ENCODE measurements around the gene RFTN1. TPM values are rescaled to one million over a fixed set of nuclear protein-coding genes. Genes with fewer than 3 reads are reported as not detected.

Gene RFTN1
- total and polyA plus RNA-seq, 7 experiments from 2014 or later: 44.8 to 68.8 (median 53.2) TPM

DNA sequence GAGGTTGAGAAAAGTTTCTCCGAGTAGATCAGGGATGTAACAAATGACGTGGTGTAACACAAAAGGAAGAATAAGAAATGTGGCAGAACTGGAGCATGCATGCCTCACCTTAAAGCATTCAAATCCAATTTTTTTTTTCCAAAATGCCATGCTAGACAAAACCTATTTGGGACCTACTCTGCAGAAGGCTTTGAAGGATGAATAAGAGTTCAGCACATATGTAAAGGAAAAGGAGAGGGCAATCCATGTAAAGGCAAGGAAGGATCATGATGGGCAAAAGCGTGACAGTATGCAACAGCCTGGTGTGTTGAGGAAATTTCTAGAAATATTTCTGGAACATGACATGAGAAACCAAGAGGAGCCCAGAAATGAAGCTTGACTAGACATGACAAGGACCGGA, 132.1 kb downstream of the RFTN1 start:
- peaks cover 26 to 35% of the 10 kb centered on the region in 2 donors for H3K4me1 ChIP-seq (ENCODE audit: control insufficient read depth in 2 of 2, insufficient read depth in 2 of 2, low read length in 2 of 2)
- ChIA-PET POLR2A (interaction anchor here (1.8 kb wide), 1 partner anchor 18 kb away, joined by 4 read pairs; no protein-coding TSS in a partner anchor), CTCF (no interaction called here)
- DNase-seq (no peak), ATAC-seq (no peak)
- H3K9me3 ChIP-seq (ENCODE audit: control insufficient read depth in 2 of 3, low read length in 3 of 3): no peaks in the 10 kb centered on the region
- intact Hi-C loops (cut with micrococcal nuclease): no loop called here
- H3K36me3 ChIP-seq (ENCODE audit: control insufficient read depth in 2 of 3, insufficient read depth in 3 of 3, low read length in 3 of 3): peaks cover 0 to 3% (median 0%) of the 10 kb centered on the region in 3 experiments
- H3K36me3 Mint-ChIP-seq: peaks cover 0 to 72% (median 31%) of the 10 kb centered on the region in 5 donors
- H3K27ac Mint-ChIP-seq: peak overlapping the region in 3 of 9 donors; percentile 2 to 45 (median 7)
- no peaks in the 10 kb centered on the region for H3K27me3 ChIP-seq (ENCODE audit: control insufficient read depth in 2 of 2, insufficient read depth in 2 of 2, low read length in 2 of 2)
- H3K9me3 Mint-ChIP-seq: peaks cover 0 to 20% (median 4%) of the 10 kb centered on the region in 11 donors
- H3K4me1 Mint-ChIP-seq: peaks cover 38 to 93% (median 64%) of the 10 kb centered on the region in 7 donors
- H3K4me3 Mint-ChIP-seq: no peak overlapping the region
- no peaks in the 10 kb centered on the region for H3K27me3 Mint-ChIP-seq
- no peak overlapping the region for H3K27ac ChIP-seq (ENCODE audit: low read depth, low read length)
- no peak overlapping the region for H3K4me3 ChIP-seq (ENCODE audit: low read length)

GRCh38 chr3:16380421-16380820, 133.1 kb downstream of the RFTN1 start:
- H3K4me3 ChIP-seq (ENCODE audit: low read length): no peak overlapping the region
- DNase-seq: no peak
- H3K4me1 ChIP-seq (ENCODE audit: control insufficient read depth in 2 of 2, insufficient read depth in 2 of 2, low read length in 2 of 2): peaks cover 28 to 45% of the 10 kb centered on the region in 2 donors
- ChIA-PET CTCF (interaction anchor here (1.7 kb wide), 1 partner anchor 10 kb away, joined by 5 read pairs; no protein-coding TSS in a partner anchor), POLR2A (no interaction called here)
- ATAC-seq: no peak
- no peaks in the 10 kb centered on the region for H3K9me3 ChIP-seq (ENCODE audit: control insufficient read depth in 2 of 3, low read length in 3 of 3)
- Mint-ChIP-seq H3K4me3 (peak overlapping the region in 2 of 10 donors; percentile 56 to 84), H3K36me3 (peaks cover 0 to 76% (median 31%) of the 10 kb centered on the region in 5 donors), H3K4me1 (peaks cover 46 to 95% (median 74%) of the 10 kb centered on the region in 7 donors), H3K9me3 (peaks cover 0 to 20% (median 4%) of the 10 kb centered on the region in 11 donors), H3K27ac (peak overlapping the region in 7 of 9 donors; percentile 54 to 94 (median 67)), H3K27me3 (no peaks in the 10 kb centered on the region)
- no peak overlapping the region for H3K27ac ChIP-seq (ENCODE audit: low read depth, low read length)
- intact Hi-C loops (cut with micrococcal nuclease): no loop called here
- peaks cover 0 to under 1% (median 0%) of the 10 kb centered on the region in 3 experiments for H3K36me3 ChIP-seq (ENCODE audit: control insufficient read depth in 2 of 3, insufficient read depth in 3 of 3, low read length in 3 of 3)
- no peaks in the 10 kb centered on the region for H3K27me3 ChIP-seq (ENCODE audit: control insufficient read depth in 2 of 2, insufficient read depth in 2 of 2, low read length in 2 of 2)

DNA sequence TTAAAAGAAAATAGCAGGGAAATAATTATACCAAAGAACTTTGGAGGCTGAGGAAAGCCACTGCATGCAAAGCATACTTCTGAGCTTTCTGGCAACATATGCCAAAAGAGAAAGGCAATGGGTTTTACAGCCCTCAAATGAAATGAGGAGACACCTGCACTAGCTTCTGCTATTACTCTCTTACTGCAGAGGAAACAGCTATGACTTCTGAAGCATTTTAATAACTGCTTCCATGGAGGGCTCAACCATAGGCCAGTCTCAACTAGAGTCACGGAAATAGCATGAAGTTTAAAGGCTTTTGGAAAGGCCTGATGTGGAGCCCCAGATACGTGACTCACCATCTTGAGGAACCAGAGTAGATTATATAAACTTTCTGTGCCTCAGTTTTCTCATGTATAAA, 133.7 kb downstream of the RFTN1 start:
- Histone ChIP-seq H3K27ac (ENCODE audit: low read depth, low read length) (no peak overlapping the region), H3K4me3 (ENCODE audit: low read length) (no peak overlapping the region), H3K36me3 (ENCODE audit: control insufficient read depth in 2 of 3, insufficient read depth in 3 of 3, low read length in 3 of 3) (no peaks in the 10 kb centered on the region), H3K27me3 (ENCODE audit: control insufficient read depth in 2 of 2, insufficient read depth in 2 of 2, low read length in 2 of 2) (no peaks in the 10 kb centered on the region), H3K9me3 (ENCODE audit: control insufficient read depth in 2 of 3, low read length in 3 of 3) (no peaks in the 10 kb centered on the region), H3K4me1 (ENCODE audit: control insufficient read depth in 2 of 2, insufficient read depth in 2 of 2, low read length in 2 of 2) (peaks cover 28 to 51% of the 10 kb centered on the region in 2 donors)
- ChIA-PET CTCF (interaction anchor here (1.0 to 1.7 kb wide), 2 partner anchors 11 to 59 kb away, joined by 3 to 5 read pairs; no protein-coding TSS in a partner anchor), POLR2A (interaction anchor here (1.2 kb wide), 1 partner anchor 60 kb away, joined by 3 read pairs; no protein-coding TSS in a partner anchor)
- intact Hi-C loops (cut with micrococcal nuclease): loop anchor here (5.0 to 10.0 kb wide), 3 partner anchors 87 to 775 kb away; partner anchors contain the start of genes BTD (in 1 of the 2) and HACL1 (in 1 of the 2)
- DNase-seq: no peak
- Mint-ChIP-seq H3K36me3 (peaks cover 0 to 75% (median 31%) of the 10 kb centered on the region in 5 donors), H3K4me1 (peaks cover 49 to 95% (median 78%) of the 10 kb centered on the region in 7 donors), H3K27ac (peak overlapping the region in 8 of 9 donors; percentile 54 to 94 (median 66)), H3K27me3 (no peaks in the 10 kb centered on the region), H3K4me3 (peak overlapping the region in 3 of 10 donors; percentile 16 to 84 (median 38)), H3K9me3 (peaks cover 0 to 20% (median 4%) of the 10 kb centered on the region in 11 donors)
- no peak for ATAC-seq

DNA sequence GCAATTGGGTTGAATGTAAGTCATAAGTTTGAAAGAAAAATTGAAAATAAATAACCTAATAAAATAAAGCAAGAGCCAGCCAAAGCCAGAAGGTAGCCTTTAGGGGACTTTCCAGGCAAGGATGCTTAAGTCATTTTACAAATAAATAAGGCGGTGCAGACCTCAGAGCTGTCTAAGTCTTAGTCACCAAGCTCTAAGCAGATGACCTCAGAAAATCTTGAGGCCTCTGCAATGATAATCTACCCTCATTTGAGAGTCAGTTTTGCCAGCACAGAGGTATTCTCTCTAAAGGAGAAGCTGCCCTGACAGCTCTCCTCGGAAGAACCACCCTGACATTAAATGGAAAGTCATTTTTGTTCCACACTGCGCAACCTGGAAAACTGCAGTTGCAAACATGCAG, 134.6 kb downstream of the RFTN1 start:
- ATAC-seq: peak; percentile 19
- DNase-seq: no peak
- intact Hi-C loops (cut with micrococcal nuclease): loop anchor here (5.0 to 10.0 kb wide), 3 partner anchors 88 to 774 kb away; partner anchors contain the start of genes BTD (in 1 of the 2) and HACL1 (in 1 of the 2)
- no peak overlapping the region for H3K4me3 ChIP-seq (ENCODE audit: low read length)
- ChIA-PET CTCF (interaction anchor here (0.9 to 1.7 kb wide), 3 partner anchors 12 to 20 kb away, joined by 3 to 5 read pairs (median 4); no protein-coding TSS in a partner anchor), POLR2A (interaction anchor here (0.6 to 2.8 kb wide), 3 partner anchors 8 to 93 kb away, joined by 3 to 10 read pairs (median 3); no protein-coding TSS in a partner anchor)
- no peaks in the 10 kb centered on the region for H3K9me3 ChIP-seq (ENCODE audit: control insufficient read depth in 2 of 3, low read length in 3 of 3)
- H3K36me3 Mint-ChIP-seq: peaks cover 0 to 75% (median 31%) of the 10 kb centered on the region in 5 donors
- H3K4me1 ChIP-seq (ENCODE audit: control insufficient read depth in 2 of 2, insufficient read depth in 2 of 2, low read length in 2 of 2): peaks cover 28 to 60% of the 10 kb centered on the region in 2 donors
- H3K9me3 Mint-ChIP-seq: peaks cover 0 to 20% (median 4%) of the 10 kb centered on the region in 11 donors
- H3K4me1 Mint-ChIP-seq: peaks cover 52 to 98% (median 87%) of the 10 kb centered on the region in 7 donors
- H3K27ac Mint-ChIP-seq: peak overlapping the region in 8 of 9 donors; percentile 54 to 94 (median 90)
- no peaks in the 10 kb centered on the region for H3K36me3 ChIP-seq (ENCODE audit: control insufficient read depth in 2 of 3, insufficient read depth in 3 of 3, low read length in 3 of 3)
- no peaks in the 10 kb centered on the region for H3K27me3 Mint-ChIP-seq
- H3K4me3 Mint-ChIP-seq: peak overlapping the region in 8 of 10 donors; percentile 26 to 85 (median 42)
- no peak overlapping the region for H3K27ac ChIP-seq (ENCODE audit: low read depth, low read length)
- H3K27me3 ChIP-seq (ENCODE audit: control insufficient read depth in 2 of 2, insufficient read depth in 2 of 2, low read length in 2 of 2): no peaks in the 10 kb centered on the region

GRCh38 chr3:16378415-16378814, 135.1 kb downstream of the RFTN1 start:
- peaks cover 28 to 63% of the 10 kb centered on the region in 2 donors for H3K4me1 ChIP-seq (ENCODE audit: control insufficient read depth in 2 of 2, insufficient read depth in 2 of 2, low read length in 2 of 2)
- ChIA-PET CTCF (interaction anchor here (0.6 to 0.9 kb wide), 3 partner anchors 16 to 66 kb away, joined by 3 to 4 read pairs (median 3); no protein-coding TSS in a partner anchor), POLR2A (interaction anchor here (0.6 to 2.8 kb wide), 5 partner anchors 9 to 92 kb away, joined by 3 to 10 read pairs (median 3); no protein-coding TSS in a partner anchor)
- Mint-ChIP-seq H3K27me3 (no peaks in the 10 kb centered on the region), H3K4me3 (peak overlapping the region; percentile 57 to 85 (median 76)), H3K9me3 (peaks cover 0 to 18% (median 3%) of the 10 kb centered on the region in 11 donors), H3K36me3 (peaks cover 0 to 76% (median 28%) of the 10 kb centered on the region in 5 donors), H3K27ac (peak overlapping the region; percentile 84 to 98 (median 92)), H3K4me1 (peaks cover 54 to 98% (median 89%) of the 10 kb centered on the region in 7 donors)
- ATAC-seq: no peak
- intact Hi-C loops (cut with micrococcal nuclease): loop anchor here (5.0 to 10.0 kb wide), 3 partner anchors 89 to 774 kb away; partner anchors contain the start of genes BTD (in 1 of the 2) and HACL1 (in 1 of the 2)
- no peaks in the 10 kb centered on the region for H3K36me3 ChIP-seq (ENCODE audit: control insufficient read depth in 2 of 3, insufficient read depth in 3 of 3, low read length in 3 of 3)
- H3K4me3 ChIP-seq (ENCODE audit: low read length): no peak overlapping the region
- no peaks in the 10 kb centered on the region for H3K27me3 ChIP-seq (ENCODE audit: control insufficient read depth in 2 of 2, insufficient read depth in 2 of 2, low read length in 2 of 2)
- DNase-seq: no peak
- no peaks in the 10 kb centered on the region for H3K9me3 ChIP-seq (ENCODE audit: control insufficient read depth in 2 of 3, low read length in 3 of 3)
- peak overlapping the region; percentile 60 for H3K27ac ChIP-seq (ENCODE audit: low read depth, low read length)

- peaks cover 55 to 98% (median 89%) of the 10 kb centered on the region in 7 donors for H3K4me1 Mint-ChIP-seq
- peaks cover 0 to 77% (median 25%) of the 10 kb centered on the region in 5 donors for H3K36me3 Mint-ChIP-seq
- H3K4me3 ChIP-seq (ENCODE audit: low read length): peak overlapping the region; percentile 11
- H3K27me3 ChIP-seq (ENCODE audit: control insufficient read depth in 2 of 2, insufficient read depth in 2 of 2, low read length in 2 of 2): no peaks in the 10 kb centered on the region
- peak; percentile 1 for ATAC-seq
- peak overlapping the region; percentile 57 to 85 (median 76) for H3K4me3 Mint-ChIP-seq
- ChIA-PET CTCF (interaction anchor here (0.6 to 1.1 kb wide), 6 partner anchors 17 to 174 kb away, joined by 3 to 4 read pairs (median 3); no protein-coding TSS in a partner anchor), POLR2A (interaction anchor here (0.6 to 2.8 kb wide), 10 partner anchors 9 to 139 kb away, joined by 3 to 10 read pairs (median 3); no protein-coding TSS in a partner anchor)
- peaks cover 0 to 15% (median 3%) of the 10 kb centered on the region in 11 donors for H3K9me3 Mint-ChIP-seq
- peaks cover 28 to 60% of the 10 kb centered on the region in 2 donors for H3K4me1 ChIP-seq (ENCODE audit: control insufficient read depth in 2 of 2, insufficient read depth in 2 of 2, low read length in 2 of 2)
- intact Hi-C loops (cut with micrococcal nuclease): loop anchor here (1.0 to 10.0 kb wide), 9 partner anchors 40 to 773 kb away; partner anchors contain the start of genes RFTN1 (in 2 of the 2), BTD (in 1 of the 2), DPH3 (in 1 of the 2) and HACL1 (in 1 of the 2)
- no peaks in the 10 kb centered on the region for H3K9me3 ChIP-seq (ENCODE audit: control insufficient read depth in 2 of 3, low read length in 3 of 3)
- DNase-seq: peak in 1 of 9 donors; percentile 21
- H3K27me3 Mint-ChIP-seq: no peaks in the 10 kb centered on the region
- H3K27ac ChIP-seq (ENCODE audit: low read depth, low read length): peak overlapping the region; percentile 60
- H3K36me3 ChIP-seq (ENCODE audit: control insufficient read depth in 2 of 3, insufficient read depth in 3 of 3, low read length in 3 of 3): peaks cover 0 to 4% (median 0%) of the 10 kb centered on the region in 3 experiments
- H3K27ac Mint-ChIP-seq: peak overlapping the region; percentile 84 to 98 (median 92)
Observed at GRCh38 chr3:16377847-16378302, 135.6 kb downstream of the RFTN1 start.

Measured in naive thymus-derived CD4-positive, alpha-beta T cell (primary cell).